ENCODE data around the gene ACADS. TPM values are rescaled to one million over a fixed set of nuclear protein-coding genes. Genes with fewer than 3 reads are reported as not detected.

ACADS gene
- total and polyA plus RNA-seq, 2 of the 8 experiments (the other 6 are each of a cell fraction or from before 2014, with no cell fraction given) = 4.9 to 7.5 TPM

DNA sequence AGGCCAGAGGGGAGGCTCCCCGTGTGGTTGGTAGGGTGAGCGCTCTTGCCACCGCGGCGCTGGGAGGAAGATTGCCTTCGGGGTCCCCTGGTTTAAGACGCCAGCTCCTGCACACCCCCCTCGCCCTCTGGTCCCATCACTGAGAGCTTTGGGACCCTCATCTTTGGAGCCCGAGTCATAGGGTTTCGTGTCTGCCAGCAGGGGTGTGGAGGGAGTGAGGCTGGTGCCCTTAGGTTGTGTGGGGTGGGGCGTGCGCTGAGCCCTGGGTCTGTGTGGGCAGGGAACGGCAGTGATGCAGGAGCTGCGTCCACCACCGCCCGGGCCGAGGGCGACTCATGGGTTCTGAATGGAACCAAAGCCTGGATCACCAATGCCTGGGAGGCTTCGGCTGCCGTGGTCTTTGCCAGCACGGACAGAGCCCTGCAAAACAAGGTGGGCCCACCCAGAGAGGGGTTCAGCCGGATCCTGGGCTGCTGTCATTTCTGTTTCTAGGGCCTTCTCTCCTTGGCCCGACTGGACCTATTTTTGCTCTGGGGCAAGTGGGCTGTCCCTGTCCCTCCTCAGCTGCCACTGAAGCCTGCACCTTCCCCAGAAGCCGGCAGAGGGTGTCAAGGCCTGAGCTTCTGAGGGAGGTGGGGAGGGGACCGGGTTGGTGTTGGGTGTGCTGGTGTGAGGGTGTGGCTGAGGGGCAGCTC is 12.1 kb downstream of the ACADS start:
- Histone ChIP-seq H3K23ac (ENCODE audit: insufficient read length) (no peak overlapping the region), H3K4ac (replicated peaks; ENCODE audit: insufficient read length, low read depth, low read length) (no peak overlapping the region), H2BK12ac (ENCODE audit: low read depth, low read length) (no peak overlapping the region), H4K5ac (ENCODE audit: insufficient read length, low read depth, low read length) (no peak overlapping the region), H3K18ac (ENCODE audit: extremely low read depth, low read length) (no peak overlapping the region), H3K36me3 (ENCODE audit: control insufficient read depth in 2 of 4, insufficient read depth in 4 of 4, low read length in 3 of 4) (no peaks in the 10 kb centered on the region; a peak in 1 of 8 replicates), H2BK120ac (replicated peaks; ENCODE audit: low read depth, low read length) (no peak overlapping the region), H3K27ac (ENCODE audit: low read depth, low read length) (no peak overlapping the region), H3K23me2 (ENCODE audit: low read depth, low read length) (no peaks in the 10 kb centered on the region), H3K27me3 (replicated peaks in 1 of 4; ENCODE audit: control insufficient read depth in 3 of 4, extremely low read depth in 1 of 4, insufficient read depth in 3 of 4, low read length in 3 of 4) (no peaks in the 10 kb centered on the region), H3K9ac (replicated peaks in 1 of 4; ENCODE audit: extremely low read depth in 1 of 4, low read depth in 3 of 4, low read length in 3 of 4) (no peak overlapping the region), H2AFZ (ENCODE audit: low read length) (no peak overlapping the region), H4K20me1 (replicated peaks in 1 of 2; ENCODE audit: control insufficient read depth in 1 of 2, insufficient read depth in 2 of 2, low read length in 2 of 2) (no peaks in the 10 kb centered on the region), H3K56ac (replicated peaks; ENCODE audit: insufficient read length, low read depth, low read length) (no peak overlapping the region), H3K79me1 (ENCODE audit: low read depth, low read length) (no peaks in the 10 kb centered on the region), H3K79me2 (ENCODE audit: control insufficient read depth in 1 of 2, insufficient read depth in 2 of 2, low read length in 2 of 2) (no peaks in the 10 kb centered on the region), H2BK5ac (ENCODE audit: low read depth, low read length) (no peak overlapping the region), H3K4me1 (replicated peaks in 1 of 4; ENCODE audit: control insufficient read depth in 3 of 4, insufficient read depth in 4 of 4, low read length in 3 of 4) (no peaks in the 10 kb centered on the region), H2BK20ac (ENCODE audit: low read length) (no peak overlapping the region), H3K4me2 (ENCODE audit: insufficient read depth in 1 of 2, low read depth in 2 of 2, low read length in 2 of 2) (no peak overlapping the region), H3K14ac (ENCODE audit: insufficient read length) (no peak overlapping the region), H4K91ac (replicated peaks; ENCODE audit: insufficient read length, low read length) (no peak overlapping the region), H4K8ac (ENCODE audit: extremely low read depth, insufficient read depth, low read length) (no peak overlapping the region), H2AK5ac (ENCODE audit: low read depth, low read length) (no peak overlapping the region), H2BK15ac (ENCODE audit: low read length) (0 out of 2 replicates have a peak overlapping the region, but pooled peaks have one; percentile 29), H3K4me3 (ENCODE audit: extremely low read depth in 1 of 4, insufficient read depth in 2 of 4, low read depth in 3 of 4, low read length in 4 of 4) (no peak overlapping the region), H3K9me3 (ENCODE audit: insufficient read depth in 2 of 2, low read depth in 1 of 2, low read length in 1 of 2) (no peaks in the 10 kb centered on the region; a peak in 1 of 4 replicates)
- 86% methylated on average over 24 of the region's 25 CpGs; no CpG with 5 or more reads in 1 of the 2 experiments for WGBS, 2 experiments (ENCODE audit: extremely low coverage in 1 of 2, insufficient coverage in 1 of 2, insufficient read length in 1 of 2, insufficient replicate concordance in 2 of 2, low coverage in 1 of 2, low lambda C conversion rate in 2 of 2, missing lambda C conversion rate in 1 of 2)
- ChIA-PET CTCF (ENCODE audit: partially characterized antibody) (interaction anchor here (0.6 to 5.7 kb wide), 31 partner anchors 9 to 485 kb away, joined by 3 to 34 read pairs (median 4); partner anchors contain the start of gene ACADS), POLR2A (ENCODE audit: partially characterized antibody) (interaction anchor here (0.8 to 1.2 kb wide), 2 partner anchors 11 to 222 kb away, joined by 3 to 4 read pairs; no protein-coding TSS in a partner anchor)
- no peak for FAIRE-seq
- TF ChIP-seq, protein P1, sequence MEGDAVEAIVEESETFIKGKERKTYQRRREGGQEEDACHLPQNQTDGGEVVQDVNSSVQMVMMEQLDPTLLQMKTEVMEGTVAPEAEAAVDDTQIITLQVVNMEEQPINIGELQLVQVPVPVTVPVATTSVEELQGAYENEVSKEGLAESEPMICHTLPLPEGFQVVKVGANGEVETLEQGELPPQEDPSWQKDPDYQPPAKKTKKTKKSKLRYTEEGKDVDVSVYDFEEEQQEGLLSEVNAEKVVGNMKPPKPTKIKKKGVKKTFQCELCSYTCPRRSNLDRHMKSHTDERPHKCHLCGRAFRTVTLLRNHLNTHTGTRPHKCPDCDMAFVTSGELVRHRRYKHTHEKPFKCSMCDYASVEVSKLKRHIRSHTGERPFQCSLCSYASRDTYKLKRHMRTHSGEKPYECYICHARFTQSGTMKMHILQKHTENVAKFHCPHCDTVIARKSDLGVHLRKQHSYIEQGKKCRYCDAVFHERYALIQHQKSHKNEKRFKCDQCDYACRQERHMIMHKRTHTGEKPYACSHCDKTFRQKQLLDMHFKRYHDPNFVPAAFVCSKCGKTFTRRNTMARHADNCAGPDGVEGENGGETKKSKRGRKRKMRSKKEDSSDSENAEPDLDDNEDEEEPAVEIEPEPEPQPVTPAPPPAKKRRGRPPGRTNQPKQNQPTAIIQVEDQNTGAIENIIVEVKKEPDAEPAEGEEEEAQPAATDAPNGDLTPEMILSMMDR (IDR thresholded peaks at IDR 0.05; ENCODE audit: control extremely low read depth in 1 of 3, insufficient read depth in 1 of 3, low read depth in 1 of 3, low read length in 3 of 3) = peak; percentile 53 to 70 (median 61)
- TF ChIP-seq BCL11A (IDR thresholded peaks at IDR 0.05; ENCODE audit: low read depth in 2 of 2, low read length in 2 of 2) (no peak), CHD1 (IDR thresholded peaks at IDR 0.05; ENCODE audit: low read depth, low read length) (no peak), TAF1 (IDR thresholded peaks at IDR 0.05; ENCODE audit: low read depth, low read length) (no peak), RAD21 (IDR thresholded peaks at IDR 0.05 in 1 of 2, conservative IDR thresholded peaks at IDR 0.05 in 1 of 2; ENCODE audit: low read depth in 2 of 2, low read length in 2 of 2) (peak; percentile 74 to 82), SUZ12 (IDR thresholded peaks at IDR 0.05; ENCODE audit: low read length) (no peak), BACH1 (IDR thresholded peaks at IDR 0.05; ENCODE audit: low read length) (no peak)
- peak in 1 of 2 experiments; percentile 68 for DNase-seq (ENCODE audit: low read depth in 1 of 2, low spot score in 2 of 2)
